DMS153 (cell line): ENCODE results near the gene POLR2I.
A peak's percentile ranks its signal among the peaks of the same experiment; 100 is the strongest.
"Not testable (repeated sequence)": the region's sequence is repeated elsewhere in the genome, so short reads cannot be mapped to it uniquely, and the experiment has no call there.

ENCODE experiments used
- DNase-seq: peaks from one replicate; lab custom pipeline; 2025; lab: John Stamatoyannopoulos, UW

POLR2I gene

GRCh38 chr19:36131221-36131620, 16.5 kb upstream of the POLR2I start:
- DNase-seq: not testable (repeated sequence)

- no peak for DNase-seq
These were observed 13.7 kb upstream of the POLR2I start for GRCh38 chr19:36128392-36128736.

- DNase-seq: no peak
These were observed 10.9 kb upstream of the POLR2I start for GRCh38 chr19:36125557-36125956.

GRCh38 chr19:36121486-36122124, 6.9 kb upstream of the POLR2I start:
- no peak for DNase-seq

GRCh38 chr19:36120984-36121358, 6.3 kb upstream of the POLR2I start:
- DNase-seq: no peak

- DNase-seq: peak; percentile 6
These were observed 5.7 kb upstream of the POLR2I start for GRCh38 chr19:36120092-36120983.

GRCh38 chr19:36116344-36116637, 1.6 kb upstream of the POLR2I start:
- no peak for DNase-seq

GRCh38 chr19:36115453-36116343, 1.0 kb upstream of the POLR2I start, which contains the start of gene TBCB:
TBCB (plus strand) TSS chr19:36115468; CDS start chr19:36115561, 93 bp downstream.
- no peak for DNase-seq

GRCh38 chr19:36113894-36114720, 568 bp downstream of the POLR2I start:
- DNase-seq: no peak

GRCh38 chr19:36113425-36113824, 1.2 kb downstream of the POLR2I start:
- DNase-seq: no peak

GRCh38 chr19:36112678-36113077, 2.0 kb downstream of the POLR2I start:
- no peak for DNase-seq

GRCh38 chr19:36111200-36111539, 3.5 kb downstream of the POLR2I start:
- no peak for DNase-seq

- no peak for DNase-seq
These were observed 4.0 kb downstream of the POLR2I start, which contains the start of gene OVOL3 for GRCh38 chr19:36110487-36111199. OVOL3 (plus strand) TSS chr19:36111143; CDS start chr19:36111203, 60 bp downstream.

- no peak for DNase-seq
These were observed 6.0 kb downstream of the POLR2I start for GRCh38 chr19:36108684-36109083.

- no peak for DNase-seq
These were observed 7.7 kb downstream of the POLR2I start for GRCh38 chr19:36106991-36107390.

GRCh38 chr19:36106441-36106840, 8.2 kb downstream of the POLR2I start:
- no peak for DNase-seq

GRCh38 chr19:36103842-36104552, 10.7 kb downstream of the POLR2I start:
- no peak for DNase-seq

GRCh38 chr19:36103040-36103626, 11.5 kb downstream of the POLR2I start:
- DNase-seq: no peak

- DNase-seq: no peak
These were observed 12.9 kb downstream of the POLR2I start for GRCh38 chr19:36101550-36102327.
